DOHH2 (cell line): ENCODE results near the gene PADI1.

Experiments used
- CTCF ChIP-seq: fragments of 200-600 bp; sonication (generic); IDR thresholded peaks from one replicate; pipeline ENCODE4 v1.5.1; 2014; ENCODE audit warnings: antibody characterized with exemption, mild to moderate bottlenecking, low read depth, low read length; ENCODE audit not compliant: poor library complexity, severe bottlenecking
- EZH2phosphoT487 ChIP-seq: fragments of 200-600 bp; sonication (generic); IDR thresholded peaks from 2 replicates; pipeline ENCODE4 v1.6.1; 2017; ENCODE audit warnings: borderline replicate concordance, mild to moderate bottlenecking, antibody characterized with exemption, low read length, moderate library complexity, mixed read lengths

GRCh38 chr1:17264470-17264869, 59.5 kb downstream of the PADI1 start:
- TF ChIP-seq EZH2phosphoT487 (no peak), CTCF (no peak)
